Gastrocnemius medialis (tissue), 4 donors: ENCODE data around the gene SPOCK1. TPM values are rescaled to one million over a fixed set of nuclear protein-coding genes. Genes with fewer than 3 reads are reported as not detected.
"Not testable (repeated sequence)": the region's sequence is repeated elsewhere in the genome, so short reads cannot be mapped to it uniquely, and the experiment has no call there.

ENCODE experiments used
- ATAC-seq, 2 donors: fragments of 150-250 bp; one replicate each; pipeline ENCODE4 v1.9.1; 2016
- DNase-seq, 2 donors: peaks; one replicate each; pipeline ENCODE4 v3.0.0-alpha.2; 2019
- H3K27ac ChIP-seq, 4 donors: fragments of 200-600 bp; sonication (generic); 1 replicate in 1 of 4; 2 replicates in 3 of 4; pipeline ENCODE4 v1.5.1; 2016 to 2018; ENCODE audit warnings: mild to moderate bottlenecking in 2 of 4, moderate library complexity in 1 of 4
- H3K27me3 ChIP-seq, 3 donors: fragments of 200-600 bp; sonication (generic) in 2 of 3; 1 replicate in 1 of 3; 2 replicates in 2 of 3; pipeline versions ENCODE4 v1.5.1 to v1.6.0; 2016 to 2019; ENCODE audit warnings: mild to moderate bottlenecking in 1 of 3, moderate library complexity in 1 of 3
- H3K36me3 ChIP-seq, 2 donors: fragments of 200-600 bp; sonication (generic) in 1 of 2; one replicate each; pipeline ENCODE4 v1.5.1; 2017 to 2018
- H3K4me1 ChIP-seq, 2 donors: fragments of 200-600 bp; sonication (generic) in 1 of 2; one replicate each; pipeline ENCODE4 v1.5.1; 2016 to 2017; ENCODE audit warnings: mild to moderate bottlenecking in 2 of 2
- H3K4me3 ChIP-seq, 4 donors: fragments of 200-600 bp; sonication (generic) in 3 of 4; 1 replicate in 1 of 4; 2 replicates in 3 of 4; pipeline ENCODE4 v1.5.1; 2016 to 2019; ENCODE audit warnings: mild to moderate bottlenecking in 2 of 4
- H3K9me3 ChIP-seq, 3 donors: fragments of 200-600 bp; sonication (generic) in 2 of 3; 1 replicate in 1 of 3; 2 replicates in 2 of 3; pipeline ENCODE4 v1.5.1; 2016 to 2019
- POLR2A ChIP-seq, 2 donors: fragments of 450-650 bp; IDR thresholded peaks; one replicate each; pipeline ENCODE4 v1.6.1; 2017; ENCODE audit warnings: antibody characterized with exemption in 2 of 2, mild to moderate bottlenecking in 2 of 2, moderate library complexity in 2 of 2
- in situ Hi-C, 4 donors: fragments of 200-750 bp; cut with MboI; loops; one replicate each; pipeline versions ENCODE4 v1.15.0 to v1.8.0; 2017; ENCODE audit warnings: low sequenced_read_pairs in 4 of 4
- intact Hi-C: fragments of 100-400 bp; cut with DNase I; formaldehyde crosslinking; loops from one replicate; pipeline ENCODE4 v1.15.1; 2023; ENCODE audit warnings: low total_unique reads
- total RNA-seq, 4 donors: library from RNA; depleted of rRNA; stranded (reverse); fragments of >200 nt; gene quantifications; one replicate each; pipeline versions ENCODE4 v1.1.0 to v1.2.3, GENCODE V29; 2016
- TF ChIP-seq, protein P1 (sequence below), 5 experiments: fragments of 450-650 bp in 3 of 5; fragments of 200-600 bp in 2 of 5; sonication (generic) in 2 of 5; IDR thresholded peaks in 4 of 5; conservative IDR thresholded peaks in 1 of 5; 1 replicate in 4 of 5; 2 replicates in 1 of 5; pipeline ENCODE4 v1.5.1; 2016 to 2019; ENCODE audit warnings: antibody characterized with exemption in 5 of 5, mild to moderate bottlenecking in 3 of 5, moderate library complexity in 3 of 5

Gene SPOCK1
- total RNA-seq, 4 donors from 2014 or later = 5.8 to 33.8 (median 25.3) TPM

DNA sequence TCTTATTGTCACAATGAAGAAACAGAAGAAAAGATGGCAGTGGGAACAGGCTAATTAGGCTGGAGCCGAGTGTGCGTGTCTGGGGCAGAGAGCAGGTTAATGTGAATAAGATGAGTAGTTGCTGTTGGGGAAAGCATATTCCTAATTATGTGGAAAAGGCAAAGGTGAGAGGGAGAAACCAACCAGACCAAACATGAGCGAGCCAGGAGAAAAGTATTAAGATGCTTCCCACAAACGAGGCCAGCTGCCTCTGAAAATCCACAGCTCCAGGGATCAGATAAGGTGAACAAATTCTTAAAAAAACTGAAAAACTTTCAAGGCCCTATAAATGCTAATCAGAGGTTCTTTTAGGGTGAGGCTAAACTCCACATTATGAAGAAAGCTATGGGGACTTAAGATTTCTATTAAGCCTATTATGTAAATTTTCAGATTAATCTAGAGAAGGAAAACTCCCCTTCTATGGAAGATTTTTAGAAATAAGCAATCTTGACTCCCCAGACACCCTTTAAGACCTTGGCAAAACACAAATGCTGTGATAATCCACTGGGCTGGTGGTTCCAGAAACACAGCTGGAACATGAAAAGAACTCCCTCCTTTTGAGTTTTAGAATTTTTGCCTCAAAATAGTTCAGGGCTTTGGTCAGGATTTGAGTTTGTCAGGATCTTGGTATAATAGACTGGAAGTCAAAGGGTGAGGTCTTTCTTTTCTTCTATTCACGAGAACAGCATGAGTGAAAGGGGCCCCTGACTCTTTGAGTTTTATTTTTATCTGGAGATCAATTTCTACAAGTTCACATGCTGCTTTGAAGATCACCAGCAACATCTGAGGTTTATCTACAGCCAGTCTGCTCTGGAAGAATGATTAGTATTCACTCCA, 238.1 kb downstream of the SPOCK1 start:
- no peaks in the 10 kb centered on the region for H3K9me3 ChIP-seq
- intact Hi-C loops = no loop called here

DNA sequence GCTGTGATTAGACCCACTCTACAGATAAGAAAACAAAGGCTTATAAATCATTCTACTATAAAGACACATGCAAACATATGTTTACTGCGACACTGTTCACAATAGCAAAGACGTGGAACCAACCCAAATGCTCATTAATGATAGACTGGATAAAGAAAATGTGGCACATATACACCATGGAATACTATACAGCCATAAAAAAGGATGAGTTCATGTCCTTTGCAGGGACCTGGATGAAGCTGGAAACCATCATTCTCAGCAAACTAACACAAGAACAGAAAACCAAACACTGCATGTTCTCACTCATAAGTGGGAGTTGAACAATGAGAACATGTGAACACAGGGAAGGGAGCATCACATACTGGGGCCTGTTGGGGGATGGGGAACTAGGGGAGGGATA, 240.0 kb downstream of the SPOCK1 start:
- H3K9me3 ChIP-seq, H3K27ac ChIP-seq, in situ Hi-C loops, H3K36me3 ChIP-seq, ATAC-seq, H3K27me3 ChIP-seq, H3K4me3 ChIP-seq, DNase-seq, intact Hi-C loops: not testable (repeated sequence)
- H3K4me1 ChIP-seq = peaks cover 10 to 11% of the 10 kb centered on the region in 2 donors

More for the DNA sequence above, 238.1 kb downstream of the SPOCK1 start:
- no peak for DNase-seq
- Histone ChIP-seq H3K4me1 (no peaks in the 10 kb centered on the region), H3K27ac (peak overlapping the region in 2 of 4 donors; percentile 12 to 58), H3K27me3 (no peaks in the 10 kb centered on the region), H3K36me3 (no peaks in the 10 kb centered on the region), H3K4me3 (no peak overlapping the region)
- TF ChIP-seq POLR2A (IDR thresholded peaks at IDR 0.05) = no peak
- TF ChIP-seq, protein P1, sequence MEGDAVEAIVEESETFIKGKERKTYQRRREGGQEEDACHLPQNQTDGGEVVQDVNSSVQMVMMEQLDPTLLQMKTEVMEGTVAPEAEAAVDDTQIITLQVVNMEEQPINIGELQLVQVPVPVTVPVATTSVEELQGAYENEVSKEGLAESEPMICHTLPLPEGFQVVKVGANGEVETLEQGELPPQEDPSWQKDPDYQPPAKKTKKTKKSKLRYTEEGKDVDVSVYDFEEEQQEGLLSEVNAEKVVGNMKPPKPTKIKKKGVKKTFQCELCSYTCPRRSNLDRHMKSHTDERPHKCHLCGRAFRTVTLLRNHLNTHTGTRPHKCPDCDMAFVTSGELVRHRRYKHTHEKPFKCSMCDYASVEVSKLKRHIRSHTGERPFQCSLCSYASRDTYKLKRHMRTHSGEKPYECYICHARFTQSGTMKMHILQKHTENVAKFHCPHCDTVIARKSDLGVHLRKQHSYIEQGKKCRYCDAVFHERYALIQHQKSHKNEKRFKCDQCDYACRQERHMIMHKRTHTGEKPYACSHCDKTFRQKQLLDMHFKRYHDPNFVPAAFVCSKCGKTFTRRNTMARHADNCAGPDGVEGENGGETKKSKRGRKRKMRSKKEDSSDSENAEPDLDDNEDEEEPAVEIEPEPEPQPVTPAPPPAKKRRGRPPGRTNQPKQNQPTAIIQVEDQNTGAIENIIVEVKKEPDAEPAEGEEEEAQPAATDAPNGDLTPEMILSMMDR (IDR thresholded peaks at IDR 0.05 in 4 of 5, conservative IDR thresholded peaks at IDR 0.05 in 1 of 5) = no peak
- in situ Hi-C loops = no loop called here
- ATAC-seq = peak; percentile 42 to 45

GRCh38 chr5:137254119-137255090, 244.7 kb downstream of the SPOCK1 start:
- DNase-seq (peak; percentile 19 to 28), ATAC-seq (peak; percentile 74 to 79)
- intact Hi-C loops = no loop called here
- Histone ChIP-seq H3K36me3 (no peaks in the 10 kb centered on the region), H3K4me3 (no peak overlapping the region), H3K27me3 (no peaks in the 10 kb centered on the region), H3K27ac (peak overlapping the region; percentile 43 to 59 (median 56)), H3K4me1 (peaks cover 10 to 17% of the 10 kb centered on the region in 2 donors), H3K9me3 (no peaks in the 10 kb centered on the region)
- in situ Hi-C loops = no loop called here
- TF ChIP-seq, protein P1 (IDR thresholded peaks at IDR 0.05 in 4 of 5, conservative IDR thresholded peaks at IDR 0.05 in 1 of 5) = no peak
- no peak for TF ChIP-seq POLR2A (IDR thresholded peaks at IDR 0.05)

GRCh38 chr5:137252512-137252911, 246.6 kb downstream of the SPOCK1 start:
- H3K4me3 ChIP-seq = no peak overlapping the region
- no peaks in the 10 kb centered on the region for H3K9me3 ChIP-seq
- intact Hi-C loops = no loop called here
- H3K27ac ChIP-seq = peak overlapping the region in 1 of 4 donors; percentile 32
- peaks cover 10 to 17% of the 10 kb centered on the region in 2 donors for H3K4me1 ChIP-seq
- TF ChIP-seq POLR2A (IDR thresholded peaks at IDR 0.05) = no peak
- TF ChIP-seq, protein P1 (IDR thresholded peaks at IDR 0.05 in 4 of 5, conservative IDR thresholded peaks at IDR 0.05 in 1 of 5) = no peak
- no peak for DNase-seq
- H3K36me3 ChIP-seq = no peaks in the 10 kb centered on the region
- no peaks in the 10 kb centered on the region for H3K27me3 ChIP-seq
- in situ Hi-C loops = no loop called here
- ATAC-seq = no peak
